Neural cell (in vitro differentiated cells): ENCODE results near the gene NRP1. TPM values are rescaled to one million over a fixed set of nuclear protein-coding genes. Genes with fewer than 3 reads are reported as not detected.

ENCODE experiments used
- H2AFZ ChIP-seq: fragments of 200-600, 300-800 bp; sonication (generic), shearing (Covaris generic); 2 replicates; pipeline ENCODE4 v1.6.0; 2014; ENCODE audit warnings: low read depth, mild to moderate bottlenecking, antibody characterized with exemption, low read length, moderate library complexity
- H3F3A ChIP-seq: fragments of 200-600 bp; shearing (Covaris generic); 2 replicates; pipeline ENCODE4 v1.6.1; 2016; ENCODE audit warnings: mild to moderate bottlenecking, moderate library complexity, mixed read lengths, antibody characterized with exemption, low read length; ENCODE audit not compliant: insufficient read depth, poor library complexity, severe bottlenecking
- H3K27ac ChIP-seq: fragments of 200-600, 300-800 bp; sonication (generic), shearing (Covaris generic); 2 replicates; pipeline ENCODE4 v1.5.1; 2014; ENCODE audit warnings: mild to moderate bottlenecking, low read length, moderate library complexity
- H3K27me3 ChIP-seq: fragments of 300-800, 200-600 bp; sonication (generic), shearing (Covaris generic); 2 replicates; pipeline ENCODE4 v1.6.0; 2014; ENCODE audit warnings: mild to moderate bottlenecking, low read depth, low read length, moderate library complexity; ENCODE audit not compliant: insufficient read depth
- H3K36me3 ChIP-seq: fragments of 300-800, 200-600 bp; sonication (generic), shearing (Covaris generic); 2 replicates; pipeline ENCODE4 v1.5.1; 2014; ENCODE audit warnings: mild to moderate bottlenecking, antibody characterized with exemption, low read length, moderate library complexity; ENCODE audit not compliant: insufficient read depth
- H3K4me2 ChIP-seq: fragments of 300-800, 200-600 bp; sonication (generic), shearing (Covaris generic); 2 replicates; pipeline ENCODE4 v1.6.0; 2014; ENCODE audit warnings: mild to moderate bottlenecking, low read length
- H3K4me3 ChIP-seq: fragments of 300-800, 200-600 bp; sonication (generic), shearing (Covaris generic); 2 replicates; pipeline ENCODE4 v1.5.1; 2014; ENCODE audit warnings: mild to moderate bottlenecking, low read length, moderate library complexity
- H3K79me2 ChIP-seq: fragments of 200-600 bp; shearing (Covaris generic); replicated peaks from 2 replicates; pipeline ENCODE4 v1.6.0; 2014; ENCODE audit warnings: mild to moderate bottlenecking, low read length, moderate library complexity; ENCODE audit not compliant: insufficient read depth
- H3K9ac ChIP-seq: fragments of 300-800, 200-600 bp; sonication (generic), shearing (Covaris generic); 2 replicates; pipeline ENCODE4 v1.6.1; 2016; ENCODE audit warnings: mild to moderate bottlenecking, low read length, mixed read lengths
- H3K9me2 ChIP-seq: fragments of 200-600 bp; shearing (Covaris generic); 2 replicates; pipeline ENCODE4 v1.6.1; 2016; ENCODE audit warnings: mild to moderate bottlenecking, low read length, mixed read lengths; ENCODE audit not compliant: insufficient read depth
- H3K9me3 ChIP-seq: fragments of 200-600, 300-800 bp; sonication (generic), shearing (Covaris generic); 2 replicates; pipeline ENCODE4 v1.6.1; 2016; ENCODE audit warnings: mild to moderate bottlenecking, mixed run types, low read length, moderate library complexity, mixed read lengths
- H4K20me1 ChIP-seq: fragments of 200-600 bp; shearing (Covaris generic); 2 replicates; pipeline ENCODE4 v1.6.1; 2016; ENCODE audit warnings: mild to moderate bottlenecking, mixed run types; ENCODE audit not compliant: insufficient read depth
- EP300 ChIP-seq: fragments of 450-650 bp; conservative IDR thresholded peaks from 2 replicates; pipeline ENCODE4 v1.6.1; 2014; ENCODE audit warnings: antibody characterized with exemption, mild to moderate bottlenecking, moderate library complexity; ENCODE audit not compliant: poor library complexity, severe bottlenecking
- EZH2 ChIP-seq: fragments of 200-600, 300-800 bp; shearing (Covaris generic), sonication (generic); IDR thresholded peaks from 2 replicates; pipeline ENCODE4 v1.6.1; 2014; ENCODE audit warnings: antibody characterized with exemption, low read length, borderline replicate concordance, mild to moderate bottlenecking; ENCODE audit not compliant: insufficient read depth, poor library complexity, severe bottlenecking
- MXI1 ChIP-seq: fragments of 450-650 bp; conservative IDR thresholded peaks from 2 replicates; pipeline ENCODE4 v1.6.1; 2014; ENCODE audit warnings: antibody characterized with exemption, mild to moderate bottlenecking; ENCODE audit not compliant: poor library complexity, severe bottlenecking
- POLR2AphosphoS5 ChIP-seq: IDR thresholded peaks from 2 replicates; pipeline ENCODE4 v1.6.1; 2012
- RAD21 ChIP-seq: fragments of 450-650 bp; conservative IDR thresholded peaks from 2 replicates; pipeline ENCODE4 v1.6.1; 2014; ENCODE audit warnings: antibody characterized with exemption, mild to moderate bottlenecking, moderate library complexity
- REST ChIP-seq: IDR thresholded peaks from 2 replicates; pipeline ENCODE4 v1.6.1; 2012; ENCODE audit warnings: borderline replicate concordance
- SMC3 ChIP-seq: fragments of 450-650 bp; conservative IDR thresholded peaks from 2 replicates; pipeline ENCODE4 v1.6.1; 2014; ENCODE audit warnings: antibody characterized with exemption, mild to moderate bottlenecking, moderate library complexity; ENCODE audit not compliant: poor library complexity
- TAF1 ChIP-seq: IDR thresholded peaks from 2 replicates; pipeline ENCODE4 v1.6.1; 2012; ENCODE audit warnings: low read depth
- polyA plus RNA-seq: library from polyadenylated mRNA; depleted of rRNA; stranded (reverse); fragments of >200 nt; gene quantifications from 2 replicates; pipeline ENCODE4 v1.2.3, GENCODE V29; 2014

The NRP1 gene
- polyA plus RNA-seq, 1 donor from 2014 or later = 23.2 TPM

- Histone ChIP-seq H2AFZ (no peak overlapping the region), H3K27ac (no peak overlapping the region), H3K4me2 (no peak overlapping the region), H3K27me3 (no peaks in the 10 kb centered on the region), H3K79me2 (no peaks in the 10 kb centered on the region), H3F3A (no peaks in the 10 kb centered on the region), H3K9me3 (no peaks in the 10 kb centered on the region), H3K9me2 (no peaks in the 10 kb centered on the region), H3K9ac (no peak overlapping the region), H3K4me3 (no peak overlapping the region), H4K20me1 (no peaks in the 10 kb centered on the region), H3K36me3 (no peaks in the 10 kb centered on the region)
- no peak for TF ChIP-seq EP300
- no peak for TF ChIP-seq EZH2
Observed at GRCh38 chr10:33145451-33146188, 188.8 kb downstream of the NRP1 start.

- Histone ChIP-seq H4K20me1 (no peaks in the 10 kb centered on the region), H2AFZ (no peak overlapping the region), H3K9ac (no peak overlapping the region), H3K27ac (no peak overlapping the region), H3K4me2 (no peak overlapping the region), H3K27me3 (no peaks in the 10 kb centered on the region), H3K4me3 (no peak overlapping the region), H3K36me3 (no peaks in the 10 kb centered on the region), H3F3A (no peaks in the 10 kb centered on the region), H3K9me2 (no peaks in the 10 kb centered on the region), H3K9me3 (no peaks in the 10 kb centered on the region), H3K79me2 (no peaks in the 10 kb centered on the region)
- TF ChIP-seq POLR2AphosphoS5 (no peak), TAF1 (no peak), EP300 (no peak), REST (no peak)
Observed at GRCh38 chr10:33143160-33143728, 191.2 kb downstream of the NRP1 start.

GRCh38 chr10:33142295-33142694 is 192.2 kb downstream of the NRP1 start:
- no peaks in the 10 kb centered on the region for H4K20me1 ChIP-seq
- H3K36me3 ChIP-seq = no peaks in the 10 kb centered on the region
- no peak overlapping the region for H3K4me3 ChIP-seq
- no peak overlapping the region for H3K4me2 ChIP-seq
- no peak overlapping the region for H2AFZ ChIP-seq
- H3K9me3 ChIP-seq = no peaks in the 10 kb centered on the region
- H3K27me3 ChIP-seq = no peaks in the 10 kb centered on the region
- TF ChIP-seq SMC3 (no peak), TAF1 (no peak), EZH2 (no peak), RAD21 (no peak), EP300 (no peak), REST (no peak), POLR2AphosphoS5 (no peak), MXI1 (no peak)
- no peak overlapping the region for H3K27ac ChIP-seq
- H3K79me2 ChIP-seq = no peaks in the 10 kb centered on the region
- no peaks in the 10 kb centered on the region for H3F3A ChIP-seq
- H3K9me2 ChIP-seq = no peaks in the 10 kb centered on the region
- H3K9ac ChIP-seq = no peak overlapping the region
